NCI-H1436 treated with DMSO at 0.1 percent for 48 hours (cell line): ENCODE measurements around the gene GCK.
"Not testable (repeated sequence)": the region's sequence is repeated elsewhere in the genome, so short reads cannot be mapped to it uniquely, and the experiment has no call there.

Experiments
- DNase-seq: peaks from one replicate; lab custom pipeline; 2025; lab: John Stamatoyannopoulos, UW

GCK gene

GRCh38 chr7:44141221-44141850 is 47.9 kb downstream of the GCK start, which contains the start of gene MYL7:
TSS of gene MYL7 (minus strand) at chr7:44141332. CDS start at chr7:44141305, 27 bp downstream.
- no peak for DNase-seq

GRCh38 chr7:44140341-44140740 is 48.9 kb downstream of the GCK start:
- DNase-seq: no peak

- no peak for DNase-seq
Observed at GRCh38 chr7:44139311-44140010, 49.8 kb downstream of the GCK start.

- no peak for DNase-seq
Observed at GRCh38 chr7:44138698-44139097, 50.5 kb downstream of the GCK start.

- no peak for DNase-seq
Observed at GRCh38 chr7:44136731-44137130, 52.5 kb downstream of the GCK start.

GRCh38 chr7:44134943-44135628 is 54.2 kb downstream of the GCK start:
- no peak for DNase-seq

- DNase-seq: no peak
Observed at GRCh38 chr7:44133295-44133694, 55.9 kb downstream of the GCK start.

GRCh38 chr7:44132039-44132438 is 57.2 kb downstream of the GCK start:
- DNase-seq: no peak

GRCh38 chr7:44131173-44132029 is 57.8 kb downstream of the GCK start:
- DNase-seq: no peak

- no peak for DNase-seq
Observed at GRCh38 chr7:44128721-44129582, 60.3 kb downstream of the GCK start.

- DNase-seq: no peak
Observed at GRCh38 chr7:44127161-44127560, 62.1 kb downstream of the GCK start.

- not testable (repeated sequence) for DNase-seq
Observed at GRCh38 chr7:44126574-44126973, 62.7 kb downstream of the GCK start.

- DNase-seq: no peak
Observed at GRCh38 chr7:44124822-44125202, 64.4 kb downstream of the GCK start.

- DNase-seq: peak; percentile 61
Observed at GRCh38 chr7:44123190-44124003, 65.8 kb downstream of the GCK start, which contains the start of gene POLD2. TSS of gene POLD2 (minus strand) at chr7:44123548. CDS start at chr7:44122053, 1,495 bp downstream.

GRCh38 chr7:44122529-44122928 is 66.7 kb downstream of the GCK start:
- DNase-seq: no peak

GRCh38 chr7:44121761-44122420 is 67.3 kb downstream of the GCK start:
- no peak for DNase-seq

- DNase-seq: no peak
Observed at GRCh38 chr7:44120395-44120794, 68.8 kb downstream of the GCK start.

GRCh38 chr7:44119829-44120380 is 69.3 kb downstream of the GCK start:
- DNase-seq: no peak

GRCh38 chr7:44117801-44118429 is 71.3 kb downstream of the GCK start:
- DNase-seq: no peak
